ENCODE data around the gene USO1.
A peak's percentile ranks its signal among the peaks of the same experiment; 100 is the strongest.

USO1 gene, protein sequence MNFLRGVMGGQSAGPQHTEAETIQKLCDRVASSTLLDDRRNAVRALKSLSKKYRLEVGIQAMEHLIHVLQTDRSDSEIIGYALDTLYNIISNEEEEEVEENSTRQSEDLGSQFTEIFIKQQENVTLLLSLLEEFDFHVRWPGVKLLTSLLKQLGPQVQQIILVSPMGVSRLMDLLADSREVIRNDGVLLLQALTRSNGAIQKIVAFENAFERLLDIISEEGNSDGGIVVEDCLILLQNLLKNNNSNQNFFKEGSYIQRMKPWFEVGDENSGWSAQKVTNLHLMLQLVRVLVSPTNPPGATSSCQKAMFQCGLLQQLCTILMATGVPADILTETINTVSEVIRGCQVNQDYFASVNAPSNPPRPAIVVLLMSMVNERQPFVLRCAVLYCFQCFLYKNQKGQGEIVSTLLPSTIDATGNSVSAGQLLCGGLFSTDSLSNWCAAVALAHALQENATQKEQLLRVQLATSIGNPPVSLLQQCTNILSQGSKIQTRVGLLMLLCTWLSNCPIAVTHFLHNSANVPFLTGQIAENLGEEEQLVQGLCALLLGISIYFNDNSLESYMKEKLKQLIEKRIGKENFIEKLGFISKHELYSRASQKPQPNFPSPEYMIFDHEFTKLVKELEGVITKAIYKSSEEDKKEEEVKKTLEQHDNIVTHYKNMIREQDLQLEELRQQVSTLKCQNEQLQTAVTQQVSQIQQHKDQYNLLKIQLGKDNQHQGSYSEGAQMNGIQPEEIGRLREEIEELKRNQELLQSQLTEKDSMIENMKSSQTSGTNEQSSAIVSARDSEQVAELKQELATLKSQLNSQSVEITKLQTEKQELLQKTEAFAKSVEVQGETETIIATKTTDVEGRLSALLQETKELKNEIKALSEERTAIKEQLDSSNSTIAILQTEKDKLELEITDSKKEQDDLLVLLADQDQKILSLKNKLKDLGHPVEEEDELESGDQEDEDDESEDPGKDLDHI

DNA sequence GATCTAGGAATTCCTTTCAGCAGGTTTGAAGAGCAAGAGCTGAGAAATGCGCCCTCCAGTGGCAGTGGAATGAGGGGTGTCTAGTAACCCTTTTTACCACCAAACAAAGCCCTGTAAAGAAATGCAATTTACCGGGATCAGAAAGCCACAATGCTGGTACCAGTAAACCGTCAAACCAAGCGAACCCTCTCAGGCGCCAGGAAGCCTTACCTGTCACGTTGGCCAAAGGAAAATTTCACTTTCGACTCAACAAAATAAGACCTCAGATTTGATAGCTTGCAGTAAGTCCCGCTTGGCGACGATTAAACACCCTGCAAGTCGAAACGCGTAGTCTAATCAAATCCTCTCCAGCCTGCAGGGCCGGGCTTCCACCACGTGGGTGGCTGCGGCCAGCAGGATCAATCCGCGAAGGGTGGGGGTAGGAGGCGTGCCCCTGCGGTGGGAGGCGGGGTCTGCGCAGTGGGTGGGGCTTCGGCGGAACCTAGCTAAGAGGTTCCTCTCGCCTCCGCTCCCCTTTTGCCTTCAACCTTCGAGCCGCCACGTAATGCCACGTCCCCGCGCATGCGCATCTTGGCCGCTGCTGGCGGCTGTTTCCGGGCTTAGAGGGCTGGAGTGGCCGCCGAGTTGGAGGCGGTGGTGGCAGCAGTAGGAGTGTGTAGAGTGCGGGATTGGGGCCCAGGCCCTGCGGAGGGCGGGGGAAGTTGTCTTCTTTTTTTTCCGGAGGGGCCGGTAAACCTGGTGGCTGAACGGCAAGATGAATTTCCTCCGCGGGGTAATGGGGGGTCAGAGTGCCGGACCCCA lies at the start of gene USO1:
Gene USO1, plus strand, starts transcription at position 512 of the 801 bp plus-strand sequence. Its CDS starts 243 bp downstream, at position 755.
- TF ChIP-seq, protein P1, sequence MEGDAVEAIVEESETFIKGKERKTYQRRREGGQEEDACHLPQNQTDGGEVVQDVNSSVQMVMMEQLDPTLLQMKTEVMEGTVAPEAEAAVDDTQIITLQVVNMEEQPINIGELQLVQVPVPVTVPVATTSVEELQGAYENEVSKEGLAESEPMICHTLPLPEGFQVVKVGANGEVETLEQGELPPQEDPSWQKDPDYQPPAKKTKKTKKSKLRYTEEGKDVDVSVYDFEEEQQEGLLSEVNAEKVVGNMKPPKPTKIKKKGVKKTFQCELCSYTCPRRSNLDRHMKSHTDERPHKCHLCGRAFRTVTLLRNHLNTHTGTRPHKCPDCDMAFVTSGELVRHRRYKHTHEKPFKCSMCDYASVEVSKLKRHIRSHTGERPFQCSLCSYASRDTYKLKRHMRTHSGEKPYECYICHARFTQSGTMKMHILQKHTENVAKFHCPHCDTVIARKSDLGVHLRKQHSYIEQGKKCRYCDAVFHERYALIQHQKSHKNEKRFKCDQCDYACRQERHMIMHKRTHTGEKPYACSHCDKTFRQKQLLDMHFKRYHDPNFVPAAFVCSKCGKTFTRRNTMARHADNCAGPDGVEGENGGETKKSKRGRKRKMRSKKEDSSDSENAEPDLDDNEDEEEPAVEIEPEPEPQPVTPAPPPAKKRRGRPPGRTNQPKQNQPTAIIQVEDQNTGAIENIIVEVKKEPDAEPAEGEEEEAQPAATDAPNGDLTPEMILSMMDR (IDR thresholded peaks at IDR 0.05; ENCODE audit: borderline replicate concordance, control extremely low read depth, extremely low read depth, insufficient read depth, missing control alignments): peak; percentile 63
- DNase-seq (ENCODE audit: low spot score): peak; percentile 97
- in situ Hi-C loops (cut with MboI; ENCODE audit: low sequenced_read_pairs, unreplicated experiment): no loop called here

DNA sequence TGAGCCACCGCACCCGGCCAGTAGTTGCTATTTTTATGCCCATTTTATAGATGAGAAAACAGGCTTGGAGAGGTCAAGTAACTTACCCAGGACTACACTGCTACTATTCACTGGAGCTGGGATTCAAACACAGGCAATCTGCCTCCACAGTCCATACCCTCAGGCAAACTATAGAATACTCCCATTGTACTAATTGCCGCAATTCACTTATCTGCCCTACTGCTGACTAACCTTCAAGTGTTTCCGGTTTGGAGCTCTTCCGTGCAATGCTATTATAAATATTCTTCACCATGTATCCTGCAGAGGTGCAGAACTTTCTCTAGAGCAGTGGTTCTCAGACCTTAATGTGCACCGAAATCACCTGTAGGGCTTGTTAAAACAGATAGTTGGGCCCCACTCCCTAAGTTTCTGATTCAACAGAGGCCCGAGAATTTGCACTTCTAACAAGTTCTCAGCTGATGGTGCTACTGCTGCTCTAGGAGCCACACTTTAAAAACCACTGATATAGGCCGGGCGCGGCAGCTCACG lies 49.3 kb upstream of the USO1 start:
- in situ Hi-C loops (cut with MboI; ENCODE audit: low sequenced_read_pairs, unreplicated experiment): no loop called here
- DNase-seq (ENCODE audit: low spot score): no peak
- TF ChIP-seq, protein P1 (IDR thresholded peaks at IDR 0.05; ENCODE audit: borderline replicate concordance, control extremely low read depth, extremely low read depth, insufficient read depth, missing control alignments): no peak

DNA sequence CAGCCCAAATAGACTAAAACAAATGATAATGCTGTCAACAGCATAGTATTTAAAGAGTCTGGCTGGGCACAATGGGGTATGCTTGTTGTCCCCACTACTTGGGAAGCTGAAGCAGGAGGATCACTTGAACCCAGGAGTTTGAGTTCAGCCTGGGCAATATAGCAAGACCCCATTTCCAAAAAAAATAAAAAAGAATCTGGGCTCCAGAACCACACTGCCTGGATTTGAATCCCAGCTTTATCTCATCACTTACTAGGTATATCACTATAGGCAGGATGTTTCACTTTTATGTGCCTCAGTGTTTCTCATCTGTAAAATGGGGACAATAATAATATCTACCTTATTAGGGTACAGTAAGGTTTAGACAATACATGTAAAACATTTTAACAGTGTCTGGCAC lies 45.9 kb upstream of the USO1 start:
- TF ChIP-seq, protein P1 (IDR thresholded peaks at IDR 0.05; ENCODE audit: borderline replicate concordance, control extremely low read depth, extremely low read depth, insufficient read depth, missing control alignments): no peak
- in situ Hi-C loops (cut with MboI; ENCODE audit: low sequenced_read_pairs, unreplicated experiment): no loop called here
- no peak for DNase-seq (ENCODE audit: low spot score)

DNA sequence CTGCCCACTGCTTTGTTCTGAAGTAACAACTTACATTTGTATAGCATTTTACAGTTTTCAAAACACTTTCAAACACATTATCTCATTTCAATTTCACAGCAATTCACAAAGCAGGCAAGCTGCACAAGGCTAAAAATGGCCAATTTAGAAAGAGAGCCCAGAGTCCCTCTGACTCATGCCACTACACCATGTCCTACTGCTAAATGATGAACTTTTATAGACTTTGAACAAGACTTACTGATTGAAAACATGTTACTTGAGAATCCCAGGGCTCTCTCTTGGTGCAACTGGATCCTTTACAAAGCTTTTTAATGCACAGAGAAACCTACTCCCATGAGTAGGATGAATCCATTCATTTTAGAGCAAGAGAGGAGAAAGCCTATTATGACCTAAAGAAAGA lies 45.4 kb upstream of the USO1 start:
- no peak for DNase-seq (ENCODE audit: low spot score)
- TF ChIP-seq, protein P1 (IDR thresholded peaks at IDR 0.05; ENCODE audit: borderline replicate concordance, control extremely low read depth, extremely low read depth, insufficient read depth, missing control alignments): no peak
- in situ Hi-C loops (cut with MboI; ENCODE audit: low sequenced_read_pairs, unreplicated experiment): no loop called here

DNA sequence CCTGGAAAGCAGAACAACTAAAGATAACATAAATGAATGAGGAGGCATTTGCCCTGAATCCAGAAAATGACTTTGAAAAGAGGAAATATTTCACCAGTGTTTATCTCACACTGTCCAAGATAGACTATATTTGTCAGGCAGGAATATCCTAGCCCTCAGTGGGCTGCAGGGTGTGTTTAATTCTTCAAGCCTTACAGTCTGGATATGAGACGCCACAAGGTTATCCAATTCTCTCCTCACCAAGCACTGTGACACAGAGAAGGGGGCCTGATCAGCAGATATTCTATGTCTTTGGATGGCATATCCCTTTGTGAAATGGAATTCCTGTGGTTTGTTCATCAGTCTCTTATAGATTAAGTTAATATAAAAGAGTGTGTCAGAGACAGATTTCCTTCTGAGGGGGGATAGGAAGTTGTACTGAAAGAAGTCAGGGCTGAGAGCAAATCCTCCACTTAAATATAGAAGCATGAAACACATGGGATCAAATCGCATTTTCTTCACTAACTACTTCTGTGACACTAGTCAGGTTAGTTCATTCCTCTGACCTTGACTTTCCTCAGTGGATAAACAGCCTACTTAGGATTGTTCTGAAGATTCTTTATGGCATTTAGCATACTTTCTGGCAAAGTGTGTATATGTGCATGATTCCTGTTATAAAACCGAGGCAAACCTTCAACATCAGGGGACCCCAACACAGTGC lies 44.4 kb upstream of the USO1 start:
- TF ChIP-seq, protein P1 (IDR thresholded peaks at IDR 0.05; ENCODE audit: borderline replicate concordance, control extremely low read depth, extremely low read depth, insufficient read depth, missing control alignments): no peak
- no peak for DNase-seq (ENCODE audit: low spot score)
- in situ Hi-C loops (cut with MboI; ENCODE audit: low sequenced_read_pairs, unreplicated experiment): no loop called here
